ENCODE measurements around the gene CASS4.

DNA sequence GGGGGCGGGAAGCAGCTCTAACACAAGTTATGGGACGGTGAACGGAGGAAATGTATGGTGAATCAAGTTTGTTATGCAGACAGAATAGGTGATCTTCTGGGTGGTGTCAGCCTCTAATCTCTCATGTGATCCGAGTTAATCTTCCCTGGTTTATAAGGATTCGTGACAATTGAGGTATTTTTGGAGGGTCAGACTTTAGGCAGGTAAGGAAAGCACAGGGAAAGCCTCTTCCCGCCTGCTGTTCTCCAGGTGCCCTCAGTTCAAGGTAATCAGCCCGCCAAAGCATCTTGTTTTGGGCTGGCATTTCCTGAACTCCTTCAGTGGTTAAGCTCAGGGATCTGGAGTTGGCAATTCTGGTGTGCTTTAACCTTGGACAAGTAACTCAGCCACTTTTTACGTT lies 18.4 kb upstream of the CASS4 start:
- TF ChIP-seq POLR2AphosphoS5 (IDR thresholded peaks at IDR 0.05) (no peak), RAD21 (conservative IDR thresholded peaks at IDR 0.05) (no peak), EZH2 (IDR thresholded peaks at IDR 0.05; ENCODE audit: borderline replicate concordance, insufficient read depth, low read length, poor library complexity, severe bottlenecking) (no peak), EP300 (conservative IDR thresholded peaks at IDR 0.05; ENCODE audit: poor library complexity, severe bottlenecking) (no peak), TAF1 (IDR thresholded peaks at IDR 0.05; ENCODE audit: low read depth) (no peak)
- TF ChIP-seq, protein P1, sequence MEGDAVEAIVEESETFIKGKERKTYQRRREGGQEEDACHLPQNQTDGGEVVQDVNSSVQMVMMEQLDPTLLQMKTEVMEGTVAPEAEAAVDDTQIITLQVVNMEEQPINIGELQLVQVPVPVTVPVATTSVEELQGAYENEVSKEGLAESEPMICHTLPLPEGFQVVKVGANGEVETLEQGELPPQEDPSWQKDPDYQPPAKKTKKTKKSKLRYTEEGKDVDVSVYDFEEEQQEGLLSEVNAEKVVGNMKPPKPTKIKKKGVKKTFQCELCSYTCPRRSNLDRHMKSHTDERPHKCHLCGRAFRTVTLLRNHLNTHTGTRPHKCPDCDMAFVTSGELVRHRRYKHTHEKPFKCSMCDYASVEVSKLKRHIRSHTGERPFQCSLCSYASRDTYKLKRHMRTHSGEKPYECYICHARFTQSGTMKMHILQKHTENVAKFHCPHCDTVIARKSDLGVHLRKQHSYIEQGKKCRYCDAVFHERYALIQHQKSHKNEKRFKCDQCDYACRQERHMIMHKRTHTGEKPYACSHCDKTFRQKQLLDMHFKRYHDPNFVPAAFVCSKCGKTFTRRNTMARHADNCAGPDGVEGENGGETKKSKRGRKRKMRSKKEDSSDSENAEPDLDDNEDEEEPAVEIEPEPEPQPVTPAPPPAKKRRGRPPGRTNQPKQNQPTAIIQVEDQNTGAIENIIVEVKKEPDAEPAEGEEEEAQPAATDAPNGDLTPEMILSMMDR (IDR thresholded peaks at IDR 0.05; ENCODE audit: poor library complexity, severe bottlenecking): no peak
- TF ChIP-seq, protein P2, sequence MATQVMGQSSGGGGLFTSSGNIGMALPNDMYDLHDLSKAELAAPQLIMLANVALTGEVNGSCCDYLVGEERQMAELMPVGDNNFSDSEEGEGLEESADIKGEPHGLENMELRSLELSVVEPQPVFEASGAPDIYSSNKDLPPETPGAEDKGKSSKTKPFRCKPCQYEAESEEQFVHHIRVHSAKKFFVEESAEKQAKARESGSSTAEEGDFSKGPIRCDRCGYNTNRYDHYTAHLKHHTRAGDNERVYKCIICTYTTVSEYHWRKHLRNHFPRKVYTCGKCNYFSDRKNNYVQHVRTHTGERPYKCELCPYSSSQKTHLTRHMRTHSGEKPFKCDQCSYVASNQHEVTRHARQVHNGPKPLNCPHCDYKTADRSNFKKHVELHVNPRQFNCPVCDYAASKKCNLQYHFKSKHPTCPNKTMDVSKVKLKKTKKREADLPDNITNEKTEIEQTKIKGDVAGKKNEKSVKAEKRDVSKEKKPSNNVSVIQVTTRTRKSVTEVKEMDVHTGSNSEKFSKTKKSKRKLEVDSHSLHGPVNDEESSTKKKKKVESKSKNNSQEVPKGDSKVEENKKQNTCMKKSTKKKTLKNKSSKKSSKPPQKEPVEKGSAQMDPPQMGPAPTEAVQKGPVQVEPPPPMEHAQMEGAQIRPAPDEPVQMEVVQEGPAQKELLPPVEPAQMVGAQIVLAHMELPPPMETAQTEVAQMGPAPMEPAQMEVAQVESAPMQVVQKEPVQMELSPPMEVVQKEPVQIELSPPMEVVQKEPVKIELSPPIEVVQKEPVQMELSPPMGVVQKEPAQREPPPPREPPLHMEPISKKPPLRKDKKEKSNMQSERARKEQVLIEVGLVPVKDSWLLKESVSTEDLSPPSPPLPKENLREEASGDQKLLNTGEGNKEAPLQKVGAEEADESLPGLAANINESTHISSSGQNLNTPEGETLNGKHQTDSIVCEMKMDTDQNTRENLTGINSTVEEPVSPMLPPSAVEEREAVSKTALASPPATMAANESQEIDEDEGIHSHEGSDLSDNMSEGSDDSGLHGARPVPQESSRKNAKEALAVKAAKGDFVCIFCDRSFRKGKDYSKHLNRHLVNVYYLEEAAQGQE (IDR thresholded peaks at IDR 0.05; ENCODE audit: borderline replicate concordance): no peak

Measured in neural cell (in vitro differentiated cells).